KG1 (cell line): ENCODE data around the gene CCDC107.

Experiments used
- DNase-seq: peaks from one replicate; lab custom pipeline; 2025; lab: John Stamatoyannopoulos, UW

CCDC107 gene

DNA sequence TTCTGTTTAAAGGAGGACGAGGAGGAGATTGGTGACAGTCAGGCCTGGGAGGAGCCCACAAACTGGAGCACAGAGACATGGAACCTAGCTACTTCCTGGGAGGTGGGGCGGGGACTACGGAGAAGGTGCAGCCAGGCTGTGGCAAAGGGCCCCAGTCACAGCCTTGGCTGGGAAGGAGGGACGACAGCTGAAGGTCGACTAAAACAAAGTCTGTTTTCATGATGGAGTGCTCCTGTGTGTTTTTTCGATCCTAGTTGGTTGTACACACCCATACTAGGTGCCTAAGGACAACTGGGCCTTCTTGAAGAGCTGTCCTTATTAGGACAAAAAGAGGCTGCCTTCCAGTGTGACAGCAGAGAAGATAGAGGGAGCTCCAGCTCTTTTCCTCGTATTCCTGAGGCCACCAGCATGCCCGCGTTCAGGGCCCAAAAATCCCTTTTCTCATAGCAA lies 2.9 kb downstream of the CCDC107 start:
- DNase-seq: no peak

DNA sequence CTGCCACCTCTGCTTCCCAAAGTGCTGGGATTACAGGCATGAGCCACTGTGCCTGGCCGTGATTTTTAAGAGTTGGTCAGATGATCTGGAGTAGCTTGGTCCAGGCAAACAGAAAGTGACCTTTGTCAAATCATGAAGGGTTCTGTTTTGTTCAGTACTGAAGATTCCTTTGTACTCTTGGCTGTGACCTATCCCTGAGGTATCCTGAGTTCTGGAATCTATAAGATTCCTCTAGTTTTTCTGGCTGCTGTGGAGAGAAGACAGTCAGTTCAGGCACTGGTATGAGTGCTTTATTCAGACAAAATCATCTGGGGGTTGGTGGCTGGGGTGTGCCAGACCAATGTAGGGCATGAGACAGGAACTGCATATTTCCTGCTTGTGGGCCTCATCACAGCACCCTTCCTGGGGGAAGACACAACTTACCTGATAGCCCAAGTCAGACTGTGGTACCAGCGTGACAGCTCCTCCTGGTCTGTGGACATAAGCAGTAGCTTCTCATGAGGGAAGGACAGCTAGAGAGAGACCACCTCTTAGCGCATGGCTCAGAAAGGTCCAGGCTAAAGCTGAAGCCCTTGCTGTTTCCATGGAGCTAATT lies 3.8 kb downstream of the CCDC107 start:
- DNase-seq: no peak

- DNase-seq: no peak
These were observed 4.3 kb downstream of the CCDC107 start for GRCh38 chr9:35662437-35662836.

- no peak for DNase-seq
These were observed 6.7 kb downstream of the CCDC107 start, which contains the start of gene ARHGEF39 for GRCh38 chr9:35664531-35665470. ARHGEF39 (minus strand) TSS chr9:35665195; CDS start chr9:35665169, 26 bp downstream.

GRCh38 chr9:35665471-35665818 lies 7.4 kb downstream of the CCDC107 start:
- no peak for DNase-seq

- no peak for DNase-seq
These were observed 8.0 kb downstream of the CCDC107 start for GRCh38 chr9:35666045-35666444.

DNA sequence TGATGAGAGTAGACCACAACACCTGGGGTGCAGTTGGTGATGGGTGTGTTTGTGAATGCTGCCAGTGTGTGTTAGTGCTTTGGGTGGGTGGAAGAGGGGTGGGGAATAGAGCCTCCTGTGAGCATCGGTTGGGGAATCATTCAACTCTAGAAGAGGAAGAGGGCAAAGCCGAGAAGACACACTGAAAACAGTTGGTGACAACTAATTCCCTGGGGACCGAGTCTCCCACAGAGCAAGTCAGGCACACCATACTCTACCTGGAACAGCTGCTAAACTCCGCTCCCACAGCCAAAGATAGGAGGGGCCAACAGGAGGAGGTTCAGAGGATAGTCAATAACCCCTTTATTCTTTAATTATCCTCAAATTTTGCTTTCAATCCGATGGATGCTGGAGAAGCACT lies 8.5 kb downstream of the CCDC107 start:
- DNase-seq: no peak

GRCh38 chr9:35667939-35668338 lies 9.8 kb downstream of the CCDC107 start:
- no peak for DNase-seq

- DNase-seq: no peak
These were observed 11.4 kb downstream of the CCDC107 start for GRCh38 chr9:35669331-35670145.

DNA sequence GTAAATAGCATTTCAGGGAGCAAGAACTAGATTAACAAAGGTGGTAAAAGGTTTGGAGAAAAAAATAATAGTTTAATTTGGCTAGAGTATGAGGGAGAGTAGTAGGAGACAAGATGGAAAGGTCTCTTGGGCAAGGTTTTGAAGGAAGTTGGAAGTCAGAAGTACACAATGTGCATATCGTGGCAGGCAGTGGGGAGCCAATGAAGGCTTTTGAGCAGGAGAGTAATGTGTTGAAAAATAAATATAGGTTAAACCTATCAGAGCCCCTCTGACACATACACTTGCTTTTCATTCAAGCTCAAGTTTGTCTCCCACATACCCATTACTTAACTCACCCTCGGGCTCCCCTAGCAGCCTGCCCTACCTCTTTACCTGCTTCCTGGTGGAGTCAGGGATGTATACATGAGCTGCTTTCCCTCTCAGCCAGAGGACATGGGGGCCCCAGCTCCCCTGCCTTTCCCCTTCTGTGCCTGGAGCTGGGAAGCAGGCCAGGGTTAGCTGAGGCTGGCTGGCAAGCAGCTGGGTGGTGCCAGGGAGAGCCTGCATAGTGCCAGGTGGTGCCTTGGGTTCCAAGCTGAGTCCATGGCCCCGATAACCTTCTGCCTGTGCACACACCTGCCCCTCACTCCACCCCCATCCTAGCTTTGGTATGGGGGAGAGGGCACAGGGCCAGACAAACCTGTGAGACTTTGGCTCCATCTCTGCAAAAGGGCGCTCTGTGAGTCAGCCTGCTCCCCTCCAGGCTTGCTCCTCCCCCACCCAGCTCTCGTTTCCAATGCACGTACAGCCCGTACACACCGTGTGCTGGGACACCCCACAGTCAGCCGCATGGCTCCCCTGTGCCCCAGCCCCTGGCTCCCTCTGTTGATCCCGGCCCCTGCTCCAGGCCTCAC lies 15.3 kb downstream of the CCDC107 start, which contains the start of gene CA9:
Gene CA9 (plus strand): TSS at position 797 of the 893 bp plus-strand sequence. CDS start 32 bp downstream, at position 829.
- DNase-seq: no peak

- no peak for DNase-seq
These were observed 15.9 kb downstream of the CCDC107 start for GRCh38 chr9:35674025-35674361.

- no peak for DNase-seq
These were observed 17.1 kb downstream of the CCDC107 start for GRCh38 chr9:35675204-35675603.

- DNase-seq: no peak
These were observed 17.8 kb downstream of the CCDC107 start for GRCh38 chr9:35675732-35676392.

DNA sequence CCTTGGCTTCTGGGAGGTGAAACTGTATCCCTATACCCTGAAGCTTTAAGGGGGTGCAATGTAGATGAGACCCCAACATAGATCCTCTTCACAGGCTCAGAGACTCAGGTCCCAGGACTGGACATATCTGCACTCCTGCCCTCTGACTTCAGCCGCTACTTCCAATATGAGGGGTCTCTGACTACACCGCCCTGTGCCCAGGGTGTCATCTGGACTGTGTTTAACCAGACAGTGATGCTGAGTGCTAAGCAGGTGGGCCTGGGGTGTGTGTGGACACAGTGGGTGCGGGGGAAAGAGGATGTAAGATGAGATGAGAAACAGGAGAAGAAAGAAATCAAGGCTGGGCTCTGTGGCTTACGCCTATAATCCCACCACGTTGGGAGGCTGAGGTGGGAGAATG lies 21.0 kb downstream of the CCDC107 start:
- DNase-seq: no peak

DNA sequence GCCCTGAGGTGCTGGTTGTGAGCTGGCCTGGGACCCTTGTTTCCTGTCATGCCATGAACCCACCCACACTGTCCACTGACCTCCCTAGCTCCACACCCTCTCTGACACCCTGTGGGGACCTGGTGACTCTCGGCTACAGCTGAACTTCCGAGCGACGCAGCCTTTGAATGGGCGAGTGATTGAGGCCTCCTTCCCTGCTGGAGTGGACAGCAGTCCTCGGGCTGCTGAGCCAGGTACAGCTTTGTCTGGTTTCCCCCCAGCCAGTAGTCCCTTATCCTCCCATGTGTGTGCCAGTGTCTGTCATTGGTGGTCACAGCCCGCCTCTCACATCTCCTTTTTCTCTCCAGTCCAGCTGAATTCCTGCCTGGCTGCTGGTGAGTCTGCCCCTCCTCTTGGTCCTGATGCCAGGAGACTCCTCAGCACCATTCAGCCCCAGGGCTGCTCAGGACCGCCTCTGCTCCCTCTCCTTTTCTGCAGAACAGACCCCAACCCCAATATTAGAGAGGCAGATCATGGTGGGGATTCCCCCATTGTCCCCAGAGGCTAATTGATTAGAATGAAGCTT lies 21.8 kb downstream of the CCDC107 start:
- no peak for DNase-seq

DNA sequence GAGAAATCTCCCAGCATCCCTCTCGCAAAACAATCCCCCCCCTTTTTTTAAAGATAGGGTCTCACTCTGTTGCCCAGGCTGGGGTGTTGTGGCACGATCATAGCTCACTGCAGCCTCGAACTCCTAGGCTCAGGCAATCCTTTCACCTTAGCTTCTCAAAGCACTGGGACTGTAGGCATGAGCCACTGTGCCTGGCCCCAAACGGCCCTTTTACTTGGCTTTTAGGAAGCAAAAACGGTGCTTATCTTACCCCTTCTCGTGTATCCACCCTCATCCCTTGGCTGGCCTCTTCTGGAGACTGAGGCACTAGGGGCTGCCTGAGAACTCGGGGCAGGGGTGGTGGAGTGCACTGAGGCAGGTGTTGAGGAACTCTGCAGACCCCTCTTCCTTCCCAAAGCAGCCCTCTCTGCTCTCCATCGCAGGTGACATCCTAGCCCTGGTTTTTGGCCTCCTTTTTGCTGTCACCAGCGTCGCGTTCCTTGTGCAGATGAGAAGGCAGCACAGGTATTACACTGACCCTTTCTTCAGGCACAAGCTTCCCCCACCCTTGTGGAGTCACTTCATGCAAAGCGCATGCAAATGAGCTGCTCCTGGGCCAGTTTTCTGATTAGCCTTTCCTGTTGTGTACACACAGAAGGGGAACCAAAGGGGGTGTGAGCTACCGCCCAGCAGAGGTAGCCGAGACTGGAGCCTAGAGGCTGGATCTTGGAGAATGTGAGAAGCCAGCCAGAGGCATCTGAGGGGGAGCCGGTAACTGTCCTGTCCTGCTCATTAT lies 22.4 kb downstream of the CCDC107 start:
- DNase-seq: no peak

DNA sequence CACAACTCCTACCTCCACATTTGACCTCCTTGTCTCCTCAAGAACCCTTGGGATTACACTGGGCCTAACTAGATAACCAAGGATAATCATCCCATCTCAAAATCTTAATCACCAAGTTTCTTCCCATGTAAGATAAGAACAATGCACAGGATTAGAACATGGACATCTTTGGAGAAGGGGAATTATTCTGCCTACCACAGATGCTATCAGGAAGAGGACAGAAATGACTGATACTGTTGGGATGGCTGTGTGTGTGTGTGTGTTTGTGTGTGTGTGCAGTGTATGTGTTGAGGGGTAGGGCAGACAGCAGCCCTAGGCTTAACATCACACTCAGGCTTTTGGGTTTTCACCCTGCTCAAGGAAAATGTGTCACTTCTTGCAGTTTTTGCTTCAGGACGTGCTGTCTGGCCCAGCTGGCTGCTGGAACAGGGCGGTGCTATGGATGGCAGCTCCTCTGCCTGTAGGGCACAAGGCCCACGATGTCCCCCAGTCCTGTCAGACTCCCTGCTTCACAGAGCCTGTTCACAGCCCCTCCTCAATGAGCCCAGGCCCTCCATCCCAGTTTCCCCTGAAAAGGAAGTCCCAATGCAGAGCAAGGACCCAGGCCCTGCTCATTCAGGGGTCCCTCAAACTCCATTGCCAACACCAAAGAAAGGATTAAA lies 23.4 kb downstream of the CCDC107 start:
- DNase-seq: no peak

DNA sequence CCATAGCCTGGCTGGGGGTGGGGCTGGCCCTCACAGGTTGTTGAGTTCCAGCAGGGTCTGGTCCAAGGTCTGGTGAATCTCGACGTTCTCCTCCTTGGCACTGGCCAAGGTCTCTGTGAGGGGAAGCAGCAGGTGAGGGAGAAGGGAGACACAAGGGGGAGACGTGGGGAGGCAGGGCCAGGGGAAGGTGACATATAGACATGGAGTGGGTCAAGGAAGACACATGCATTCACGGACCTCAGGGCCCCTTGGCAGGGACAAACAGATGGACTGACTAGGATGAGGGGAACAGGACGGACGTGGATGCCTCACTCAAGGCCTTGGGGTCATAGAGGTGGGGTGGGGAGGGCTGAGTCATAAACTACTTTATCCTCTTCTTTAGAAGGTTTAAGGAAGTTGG lies 24.0 kb downstream of the CCDC107 start:
- no peak for DNase-seq
